Kidney epithelial cell (primary cell): ENCODE results near the gene MYL9. TPM values are rescaled to one million over a fixed set of nuclear protein-coding genes. Genes with fewer than 3 reads are reported as not detected.

Experiments
- DNase-seq: peaks from one replicate; pipeline ENCODE4 v3.0.0-alpha.2; 2010; ENCODE audit warnings: low read depth
- H3K27me3 ChIP-seq: 2 replicates; pipeline ENCODE4 v1.6.0; 2011; ENCODE audit warnings: low read length; ENCODE audit not compliant: control insufficient read depth, insufficient read depth
- H3K36me3 ChIP-seq: 2 replicates; pipeline ENCODE4 v1.5.1; 2011; ENCODE audit warnings: low read length; ENCODE audit not compliant: control insufficient read depth, insufficient read depth
- H3K4me3 ChIP-seq: 2 replicates; pipeline ENCODE4 v1.5.1; 2011; ENCODE audit warnings: low read depth, mild to moderate bottlenecking, control low read depth, low read length
- CTCF ChIP-seq: IDR thresholded peaks from 2 replicates; pipeline ENCODE4 v1.5.1; 2011; ENCODE audit warnings: mild to moderate bottlenecking, moderate library complexity, low read length, control low read depth, inconsistent platforms; ENCODE audit not compliant: insufficient read depth, poor library complexity, severe bottlenecking
- total RNA-seq: library from RNA; depleted of rRNA; stranded (reverse); fragments of >200 nt; gene quantifications from 2 replicates; pipeline ENCODE4 v1.2.3, GENCODE V29; 2015

The MYL9 gene
- total RNA-seq, 1 donor from 2014 or later = 58.5 TPM

DNA sequence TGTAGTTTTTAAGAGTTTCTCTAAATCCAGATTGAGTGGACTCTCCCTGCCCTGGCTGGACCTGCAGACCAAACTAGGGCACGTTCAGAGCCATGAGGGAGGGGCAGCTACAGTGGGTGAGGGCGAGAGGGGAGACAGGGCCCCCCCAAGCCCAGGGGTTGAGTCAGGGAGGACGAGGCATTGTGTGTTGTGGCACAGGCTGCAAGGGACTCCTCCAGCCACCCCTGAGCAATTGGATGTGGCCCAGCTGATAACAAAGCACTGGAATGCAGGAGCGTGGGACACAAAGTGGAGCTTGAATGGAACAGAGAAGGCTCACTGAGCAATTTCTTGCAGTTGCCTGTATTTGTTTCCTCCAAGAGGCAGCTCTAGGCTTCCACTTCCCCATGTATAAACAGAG, 43.5 kb upstream of the MYL9 start:
- TF ChIP-seq CTCF = no peak
- no peak overlapping the region for H3K4me3 ChIP-seq
- H3K27me3 ChIP-seq = no peaks in the 10 kb centered on the region
- H3K36me3 ChIP-seq = peaks cover 5% of the 10 kb centered on the region
- DNase-seq = no peak

- Histone ChIP-seq H3K27me3 (no peaks in the 10 kb centered on the region), H3K4me3 (no peak overlapping the region), H3K36me3 (peaks cover 5% of the 10 kb centered on the region)
- no peak for TF ChIP-seq CTCF
- no peak for DNase-seq
Measured at GRCh38 chr20:36498386-36499179, 42.7 kb upstream of the MYL9 start.

DNA sequence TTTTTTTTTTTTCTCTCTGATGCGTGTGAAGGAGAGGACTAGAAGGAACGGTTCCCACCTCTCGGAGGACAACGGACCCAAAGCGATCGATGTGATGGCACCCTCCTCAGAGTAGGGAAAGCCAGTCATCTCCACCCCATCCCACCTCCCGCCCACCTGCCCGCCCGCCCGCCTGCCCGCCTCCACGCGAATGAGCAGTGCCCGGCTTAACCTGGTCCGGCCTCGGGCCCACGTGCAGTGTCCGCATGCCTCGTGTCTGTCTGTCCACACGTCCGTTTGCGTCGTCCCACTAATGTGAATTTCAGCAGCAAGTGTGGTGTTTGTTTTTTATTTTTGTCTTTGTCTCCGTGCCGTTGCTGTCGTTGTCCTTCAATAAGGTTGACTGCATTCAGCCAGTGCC, 42.1 kb upstream of the MYL9 start:
- Histone ChIP-seq H3K4me3 (no peak overlapping the region), H3K36me3 (peaks cover 5% of the 10 kb centered on the region), H3K27me3 (no peaks in the 10 kb centered on the region)
- DNase-seq = no peak
- no peak for TF ChIP-seq CTCF

DNA sequence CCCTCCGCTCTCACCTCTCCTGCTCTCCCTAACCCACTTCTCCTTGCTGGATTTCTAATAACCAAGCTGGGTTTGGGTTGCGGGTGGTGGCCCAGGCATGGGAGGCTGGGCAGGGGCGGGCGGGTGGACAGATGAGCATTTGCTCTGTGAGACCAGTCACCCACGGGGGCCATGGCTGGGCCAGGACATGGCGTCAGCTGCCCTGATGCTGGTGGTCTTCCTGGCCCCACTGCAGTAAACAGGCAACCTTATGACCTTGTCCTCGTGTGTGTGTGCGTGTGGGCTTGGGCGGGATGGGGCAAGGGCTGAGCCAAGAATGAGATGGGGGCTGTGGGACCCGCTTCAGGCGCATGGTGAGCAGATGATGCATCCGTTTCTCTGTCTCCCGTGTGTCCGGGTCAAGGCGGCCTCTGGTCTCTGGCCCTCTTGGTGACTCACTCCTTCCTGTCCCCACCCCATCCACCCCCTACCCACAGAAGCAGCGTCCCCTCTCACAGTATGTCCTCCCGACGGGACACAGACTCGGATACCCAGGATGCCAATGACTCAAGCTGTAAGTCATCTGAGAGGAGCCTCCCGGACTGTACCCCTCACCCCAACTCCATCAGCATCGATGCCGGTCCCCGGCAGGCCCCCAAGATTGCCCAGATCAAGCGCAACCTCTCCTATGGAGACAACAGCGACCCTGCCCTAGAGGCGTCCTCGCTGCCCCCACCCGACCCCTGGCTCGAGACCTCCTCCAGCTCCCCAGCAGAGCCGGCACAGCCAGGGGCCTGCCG, 41.4 kb upstream of the MYL9 start:
- peaks cover 5% of the 10 kb centered on the region for H3K36me3 ChIP-seq
- no peaks in the 10 kb centered on the region for H3K27me3 ChIP-seq
- no peak overlapping the region for H3K4me3 ChIP-seq
- no peak for TF ChIP-seq CTCF
- no peak for DNase-seq

DNA sequence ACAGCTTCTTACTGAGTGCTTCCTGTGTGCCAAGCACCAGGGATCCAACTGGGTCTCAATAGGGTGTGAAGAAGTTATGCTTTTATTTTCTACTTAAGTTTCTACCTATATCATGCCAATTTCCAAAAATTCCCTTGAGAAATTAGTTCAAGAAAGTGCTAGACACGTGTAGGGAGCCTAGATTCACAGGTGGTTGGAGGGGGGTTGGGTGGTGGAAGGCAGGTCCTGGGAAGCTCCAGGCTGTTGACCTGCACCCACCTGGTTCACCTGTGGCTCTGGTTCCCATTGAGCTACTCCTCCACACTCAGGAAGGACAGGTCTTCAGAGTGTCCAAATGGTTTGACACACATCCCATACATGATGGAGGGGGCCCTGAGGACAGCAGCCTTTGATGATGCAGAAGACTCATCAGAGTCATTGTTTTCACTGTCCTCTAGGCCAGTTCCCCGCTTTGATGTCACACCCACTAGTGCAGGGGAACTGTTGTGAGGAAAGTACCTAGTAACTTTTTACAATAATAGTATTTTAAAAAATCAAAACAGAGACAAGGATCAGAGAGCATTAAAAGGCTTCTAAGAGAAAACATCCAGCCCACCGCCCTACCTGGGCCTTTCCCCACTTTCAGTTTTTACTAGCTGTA, 39.8 kb upstream of the MYL9 start:
- DNase-seq = no peak
- Histone ChIP-seq H3K4me3 (no peak overlapping the region), H3K27me3 (no peaks in the 10 kb centered on the region), H3K36me3 (peaks cover 2% of the 10 kb centered on the region)
- TF ChIP-seq CTCF = no peak
